MM.1S (cell line): ENCODE results near the gene MFSD11.

Experiments used
- DNase-seq: peaks from one replicate; pipeline ENCODE4 v3.0.0-alpha.2; 2015
- H2AFZ ChIP-seq: fragments of 300-600 bp; sonication (generic); 2 replicates; pipeline ENCODE4 v1.6.0; 2016; ENCODE audit warnings: antibody characterized with exemption, low read length
- H3F3A ChIP-seq: fragments of 300-600 bp; sonication (generic); 2 replicates; pipeline ENCODE4 v1.6.1; 2016; ENCODE audit warnings: mild to moderate bottlenecking, antibody characterized with exemption, low read length, moderate library complexity, mixed read lengths; ENCODE audit not compliant: insufficient read depth
- H3K27ac ChIP-seq: fragments of 300-600 bp; sonication (generic); 2 replicates; pipeline ENCODE4 v1.5.1; 2016; ENCODE audit warnings: mild to moderate bottlenecking, low read length
- H3K27me3 ChIP-seq: fragments of 300-600 bp; sonication (generic); replicated peaks from 2 replicates; pipeline ENCODE4 v1.6.0; 2016; ENCODE audit warnings: low read length; ENCODE audit not compliant: insufficient read depth
- H3K36me3 ChIP-seq: fragments of 300-600 bp; sonication (generic); replicated peaks from 2 replicates; pipeline ENCODE4 v1.6.1; 2016; ENCODE audit warnings: mild to moderate bottlenecking, low read length, mixed read lengths; ENCODE audit not compliant: insufficient read depth
- H3K4me1 ChIP-seq: fragments of 300-600 bp; sonication (generic); 2 replicates; pipeline ENCODE4 v1.6.1; 2016; ENCODE audit warnings: low read length, mixed read lengths
- H3K4me2 ChIP-seq: fragments of 300-600 bp; sonication (generic); 2 replicates; pipeline ENCODE4 v1.6.0; 2016; ENCODE audit warnings: low read depth, low read length
- H3K4me3 ChIP-seq: fragments of 300-600 bp; sonication (generic); 2 replicates; pipeline ENCODE4 v1.5.1; 2016; ENCODE audit warnings: low read length, mixed read lengths
- H3K79me2 ChIP-seq: fragments of 300-600 bp; sonication (generic); 2 replicates; pipeline ENCODE4 v1.6.1; 2016; ENCODE audit warnings: mixed run types, low read length, mixed read lengths
- H3K9ac ChIP-seq: fragments of 300-600 bp; sonication (generic); 2 replicates; pipeline ENCODE4 v1.6.1; 2016; ENCODE audit warnings: low read length, mixed read lengths
- H3K9me2 ChIP-seq: fragments of 300-600 bp; sonication (generic); replicated peaks from 2 replicates; pipeline ENCODE4 v1.6.1; 2016; ENCODE audit warnings: mild to moderate bottlenecking, low read length, mixed read lengths; ENCODE audit not compliant: insufficient read depth
- H3K9me3 ChIP-seq: fragments of 300-600 bp; sonication (generic); replicated peaks from 2 replicates; pipeline ENCODE4 v1.6.1; 2016; ENCODE audit warnings: mild to moderate bottlenecking, low read length, mixed read lengths; ENCODE audit not compliant: insufficient read depth
- H4K20me1 ChIP-seq: fragments of 300-600 bp; sonication (generic); 2 replicates; pipeline ENCODE4 v1.6.1; 2016; ENCODE audit warnings: mild to moderate bottlenecking, low read length, moderate library complexity, mixed read lengths; ENCODE audit not compliant: insufficient read depth
- EZH2 ChIP-seq: fragments of 300-600 bp; sonication (generic); optimal IDR thresholded peaks from 2 replicates; pipeline ENCODE3; 2017; ENCODE audit warnings: low read depth, mild to moderate bottlenecking, antibody characterized with exemption, low read length, mixed read lengths
- EZH2phosphoT487 ChIP-seq: fragments of 300-600 bp; sonication (generic); IDR thresholded peaks from 2 replicates; pipeline ENCODE4 v1.6.1; 2018; ENCODE audit warnings: antibody characterized with exemption, low read length
- TF ChIP-seq, protein P1 (sequence below): fragments of 300-600 bp; sonication (generic); IDR thresholded peaks from 2 replicates; pipeline ENCODE4 v1.5.1; 2016; ENCODE audit warnings: antibody characterized with exemption, low read length, mixed read lengths

The MFSD11 gene

DNA sequence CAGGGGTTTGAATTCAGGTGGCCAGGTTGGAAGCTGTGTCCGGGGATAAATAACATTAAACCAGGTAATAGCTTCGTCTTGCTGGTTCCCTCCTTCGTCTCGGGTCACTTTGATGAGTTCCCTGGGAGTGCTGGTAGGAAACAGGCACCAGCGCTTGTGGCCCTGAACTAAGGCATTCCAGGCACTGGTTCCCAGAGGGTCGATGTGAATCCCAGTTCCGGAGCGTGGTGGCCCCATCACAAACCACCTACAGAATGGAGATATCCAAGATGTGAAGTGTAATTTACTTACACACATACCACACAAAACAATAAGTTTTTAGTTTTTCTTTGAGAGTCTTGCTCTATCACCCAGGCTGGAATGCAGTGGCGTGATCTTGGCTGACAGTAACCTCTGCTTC lies 14.1 kb upstream of the MFSD11 start:
- Histone ChIP-seq H3K4me2 (no peak overlapping the region), H3K4me3 (no peak overlapping the region), H2AFZ (no peak overlapping the region), H3K27ac (no peak overlapping the region), H3K4me1 (0 out of 2 replicates have a peak, but pooled peaks cover 11% of the 10 kb centered on the region), H3K9ac (no peak overlapping the region), H3K9me2 (no peaks in the 10 kb centered on the region), H4K20me1 (no peaks in the 10 kb centered on the region), H3K9me3 (no peaks in the 10 kb centered on the region), H3K79me2 (peaks cover 86% of the 10 kb centered on the region), H3K36me3 (peaks cover 12% of the 10 kb centered on the region), H3K27me3 (no peaks in the 10 kb centered on the region), H3F3A (peaks cover 29% of the 10 kb centered on the region)
- TF ChIP-seq EZH2phosphoT487 (no peak), EZH2 (no peak)
- TF ChIP-seq, protein P1, sequence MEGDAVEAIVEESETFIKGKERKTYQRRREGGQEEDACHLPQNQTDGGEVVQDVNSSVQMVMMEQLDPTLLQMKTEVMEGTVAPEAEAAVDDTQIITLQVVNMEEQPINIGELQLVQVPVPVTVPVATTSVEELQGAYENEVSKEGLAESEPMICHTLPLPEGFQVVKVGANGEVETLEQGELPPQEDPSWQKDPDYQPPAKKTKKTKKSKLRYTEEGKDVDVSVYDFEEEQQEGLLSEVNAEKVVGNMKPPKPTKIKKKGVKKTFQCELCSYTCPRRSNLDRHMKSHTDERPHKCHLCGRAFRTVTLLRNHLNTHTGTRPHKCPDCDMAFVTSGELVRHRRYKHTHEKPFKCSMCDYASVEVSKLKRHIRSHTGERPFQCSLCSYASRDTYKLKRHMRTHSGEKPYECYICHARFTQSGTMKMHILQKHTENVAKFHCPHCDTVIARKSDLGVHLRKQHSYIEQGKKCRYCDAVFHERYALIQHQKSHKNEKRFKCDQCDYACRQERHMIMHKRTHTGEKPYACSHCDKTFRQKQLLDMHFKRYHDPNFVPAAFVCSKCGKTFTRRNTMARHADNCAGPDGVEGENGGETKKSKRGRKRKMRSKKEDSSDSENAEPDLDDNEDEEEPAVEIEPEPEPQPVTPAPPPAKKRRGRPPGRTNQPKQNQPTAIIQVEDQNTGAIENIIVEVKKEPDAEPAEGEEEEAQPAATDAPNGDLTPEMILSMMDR: no peak
- DNase-seq: no peak

DNA sequence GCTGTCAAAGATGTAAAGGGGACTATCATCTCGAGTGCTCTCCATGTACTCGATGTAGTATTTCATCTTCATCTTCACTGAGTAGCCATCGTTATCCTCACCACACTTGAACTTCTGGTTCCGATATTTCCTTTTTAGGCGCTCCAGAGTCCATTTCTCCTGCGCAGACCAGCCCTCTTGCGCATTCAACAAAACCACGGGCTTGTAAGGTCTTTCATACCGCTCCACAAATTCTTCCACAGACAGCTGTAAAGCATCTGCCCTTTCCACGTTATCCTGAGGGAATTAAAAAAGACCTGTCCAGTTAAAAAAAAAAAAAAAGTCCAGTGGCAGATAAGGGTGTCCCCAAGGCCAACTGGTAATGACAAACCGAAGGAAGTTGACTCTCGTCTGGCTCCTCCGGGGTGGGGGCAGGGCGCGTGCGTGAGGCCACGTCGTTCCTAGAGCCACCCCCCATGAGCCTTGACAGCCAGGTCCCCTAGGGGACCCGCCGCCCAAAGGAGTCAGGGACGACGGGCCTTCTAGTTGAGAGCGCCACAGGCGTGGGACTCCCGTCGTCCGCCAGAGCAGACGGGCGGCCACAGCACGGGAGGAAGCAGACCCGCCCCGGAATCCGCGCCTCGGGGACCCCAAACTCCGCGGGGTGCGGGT lies 12.2 kb upstream of the MFSD11 start:
- H3K4me2 ChIP-seq: peak overlapping the region; percentile 85
- peaks cover 86% of the 10 kb centered on the region for H3K79me2 ChIP-seq
- H4K20me1 ChIP-seq: no peaks in the 10 kb centered on the region
- H3K4me1 ChIP-seq: 0 out of 2 replicates have a peak, but pooled peaks cover 11% of the 10 kb centered on the region
- peak overlapping the region; percentile 100 for H3K27ac ChIP-seq
- H3K36me3 ChIP-seq: peaks cover 12% of the 10 kb centered on the region
- peak overlapping the region; percentile 92 for H3K4me3 ChIP-seq
- peak overlapping the region; percentile 56 for H2AFZ ChIP-seq
- H3K9me2 ChIP-seq: no peaks in the 10 kb centered on the region
- TF ChIP-seq EZH2: no peak
- TF ChIP-seq, protein P1: no peak
- no peak for TF ChIP-seq EZH2phosphoT487
- DNase-seq: peak; percentile 67
- peak overlapping the region; percentile 99 for H3K9ac ChIP-seq
- peaks cover 43% of the 10 kb centered on the region for H3F3A ChIP-seq
- no peaks in the 10 kb centered on the region for H3K9me3 ChIP-seq
- H3K27me3 ChIP-seq: no peaks in the 10 kb centered on the region

DNA sequence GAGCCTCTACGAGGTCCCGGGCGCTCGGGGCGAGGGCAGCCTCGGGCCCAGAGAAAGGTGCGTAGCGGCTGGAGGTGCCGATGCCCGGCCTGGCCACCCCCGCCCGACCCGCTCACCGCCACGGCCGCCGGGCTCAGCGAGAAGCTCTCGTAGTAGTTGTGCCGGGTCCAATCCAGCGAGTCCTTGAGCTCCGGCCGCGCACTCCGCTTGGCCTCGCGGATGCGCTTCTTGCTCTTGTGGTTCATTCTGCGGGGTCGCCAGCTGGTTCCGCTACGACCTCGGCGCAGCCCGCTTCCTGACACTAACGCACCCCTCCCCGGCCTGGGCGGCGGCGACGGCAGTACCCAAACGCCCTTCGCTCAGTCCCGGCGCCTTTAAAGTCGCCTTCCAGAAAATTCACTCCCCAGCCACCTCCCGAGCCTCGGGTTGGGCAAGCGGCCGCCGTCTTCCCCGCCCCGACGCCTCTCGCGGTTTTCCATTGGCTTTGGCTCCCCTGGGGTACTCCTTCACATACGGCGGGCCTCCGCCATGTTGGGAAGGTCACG lies 11.6 kb upstream of the MFSD11 start, which contains the start of gene JMJD6:
TSS of gene JMJD6 (minus strand) at position 376 of the 545 bp plus-strand sequence. CDS start at position 245, 131 bp downstream.
- Histone ChIP-seq H3F3A (peaks cover 47% of the 10 kb centered on the region), H3K27ac (peak within 1 kb of the TSS; percentile 100), H4K20me1 (no peaks in the 10 kb centered on the region), H3K79me2 (peaks cover 84% of the 10 kb centered on the region), H3K27me3 (no peaks in the 10 kb centered on the region), H3K4me3 (peak within 1 kb of the TSS; percentile 92), H2AFZ (peak within 1 kb of the TSS; percentile 66), H3K36me3 (peaks cover 9% of the 10 kb centered on the region), H3K4me1 (0 out of 2 replicates have a peak, but pooled peaks cover 11% of the 10 kb centered on the region), H3K9me2 (no peaks in the 10 kb centered on the region), H3K9ac (peak within 1 kb of the TSS; percentile 99), H3K9me3 (no peaks in the 10 kb centered on the region), H3K4me2 (peak within 1 kb of the TSS; percentile 89)
- peak; percentile 96 for DNase-seq
- no peak for TF ChIP-seq EZH2
- TF ChIP-seq, protein P1: no peak
- TF ChIP-seq EZH2phosphoT487: no peak
